GM12878 (cell line): ENCODE measurements around the gene N4BP2L2. TPM values are rescaled to one million over a fixed set of nuclear protein-coding genes. Genes with fewer than 3 reads are reported as not detected.
A peak's percentile ranks its signal among the peaks of the same experiment; 100 is the strongest.

Source experiments
- ATAC-seq: fragments of 200-7000 bp; cut with Tn5 transposase; 3 replicates; pipeline ENCODE4 v1.9.1; 2020; ENCODE audit warnings: mild to moderate bottlenecking, moderate library complexity
- BruUV-seq: library from RNA; stranded (reverse); fragments of 400-500 nt; replicated peaks from 2 replicates; lab custom pipeline; 2021; lab: Mats Ljungman, UMichigan
- CTCF ChIA-PET: fragments of 300-600 bp; sonication (Branson Sonifier 250); formaldehyde crosslinking; extraction: SDS; loops from one replicate; lab custom pipeline; 2021; ENCODE audit warnings: inconsistent platforms; lab: Yijun Ruan, JAX
- POLR2A ChIA-PET: fragments of 350-600 bp; formaldehyde crosslinking; extraction: SDS; loops from one replicate; lab custom pipeline; 2021; ENCODE audit warnings: inconsistent platforms; lab: Charles Lee
- RAD21 ChIA-PET: fragments of 300-600 bp; sonication (Branson Sonifier 250); formaldehyde crosslinking; loops from one replicate; lab custom pipeline; 2023; ENCODE audit warnings: antibody characterized with exemption; ENCODE audit not compliant: unreplicated experiment; lab: Charles Lee
- SMC1A ChIA-PET: fragments of 300-600 bp; sonication (Branson Sonifier 250); formaldehyde crosslinking; loops from one replicate; lab custom pipeline; 2023; ENCODE audit not compliant: unreplicated experiment, uncharacterized antibody; lab: Charles Lee
- DNase-seq: peaks from one replicate; pipeline ENCODE4 v3.0.0-alpha.2; 2011; ENCODE audit warnings: low read depth, low spot score
- FAIRE-seq: peaks from 3 replicates; lab custom pipeline; 2011; peaks lifted over from hg19 to GRCh38; lab: Jason Lieb, UNC
- H2AFZ ChIP-seq: 2 replicates; pipeline ENCODE4 v1.6.0; 2011; ENCODE audit warnings: low read depth, low read length, control low read depth; ENCODE audit not compliant: control insufficient read depth
- H3K27ac ChIP-seq: 2 replicates; pipeline ENCODE4 v1.5.1; 2011; ENCODE audit warnings: control low read depth; ENCODE audit not compliant: control insufficient read depth, insufficient read depth
- H3K27me3 ChIP-seq, 2 experiments: replicated peaks in 1 of 2; 2 replicates each; pipeline versions ENCODE4 v1.6.0 to v1.6.1; 2011; ENCODE audit warnings: low read length in 1 of 2; ENCODE audit not compliant: control insufficient read depth in 2 of 2, insufficient read depth in 2 of 2
- H3K36me3 ChIP-seq, 2 experiments: 2 replicates each; pipeline ENCODE4 v1.5.1; 2011; ENCODE audit warnings: low read length in 1 of 2; ENCODE audit not compliant: control insufficient read depth in 2 of 2, insufficient read depth in 2 of 2
- H3K4me1 ChIP-seq: 2 replicates; pipeline ENCODE4 v1.6.1; 2011; ENCODE audit warnings: mild to moderate bottlenecking, low read length, moderate library complexity, mixed read lengths; ENCODE audit not compliant: control insufficient read depth, insufficient read depth
- H3K4me2 ChIP-seq: 2 replicates; pipeline ENCODE4 v1.6.0; 2011; ENCODE audit warnings: control low read depth; ENCODE audit not compliant: control insufficient read depth, insufficient read depth
- H3K4me3 ChIP-seq: fragments of 200-600 bp; sonication (generic); 2 replicates; pipeline ENCODE4 v1.5.1; 2016
- H3K79me2 ChIP-seq: 2 replicates; pipeline ENCODE4 v1.6.0; 2011; ENCODE audit warnings: low read length; ENCODE audit not compliant: control insufficient read depth, insufficient read depth
- H3K9ac ChIP-seq: 2 replicates; pipeline ENCODE4 v1.8.0; 2011; ENCODE audit warnings: low read length, control low read depth, mixed read lengths; ENCODE audit not compliant: control insufficient read depth, insufficient read depth
- H3K9me3 ChIP-seq: replicated peaks from 3 replicates; pipeline ENCODE4 v1.5.1; 2011; ENCODE audit warnings: mild to moderate bottlenecking, low read length; ENCODE audit not compliant: control insufficient read depth, insufficient read depth
- H4K20me1 ChIP-seq: 2 replicates; pipeline ENCODE4 v1.6.0; 2011; ENCODE audit not compliant: control insufficient read depth, insufficient read depth
- ATF7 ChIP-seq: fragments of 450-650 bp; IDR thresholded peaks from 2 replicates; pipeline ENCODE4 v1.6.1; 2016; ENCODE audit warnings: low read depth, mild to moderate bottlenecking
- CTCF ChIP-seq, 3 experiments: IDR thresholded peaks in 2 of 3; conservative IDR thresholded peaks in 1 of 3; 2 replicates each; pipeline ENCODE4 v1.5.1; 2011; ENCODE audit warnings: low read depth in 3 of 3, low read length in 3 of 3, mild to moderate bottlenecking in 3 of 3, control low read depth in 2 of 3, moderate library complexity in 2 of 3, inconsistent platforms in 1 of 3, mixed read lengths in 1 of 3; ENCODE audit not compliant: control insufficient read depth in 2 of 3, insufficient read depth in 1 of 3; ENCODE audit errors: extremely low read depth in 1 of 3
- PAX8 ChIP-seq: fragments of 450-650 bp; IDR thresholded peaks from 2 replicates; pipeline ENCODE4 v1.6.1; 2017; ENCODE audit warnings: mild to moderate bottlenecking, moderate library complexity
- RAD21 ChIP-seq: IDR thresholded peaks from 2 replicates; pipeline ENCODE4 v1.6.1; 2011; ENCODE audit warnings: mild to moderate bottlenecking, low read depth, low read length, moderate library complexity; ENCODE audit not compliant: insufficient read depth
- SKIL ChIP-seq: fragments of 450-650 bp; IDR thresholded peaks from 2 replicates; pipeline ENCODE4 v1.6.1; 2017; ENCODE audit warnings: mild to moderate bottlenecking, low read depth, inconsistent platforms; ENCODE audit not compliant: poor library complexity, severe bottlenecking
- SMC3 ChIP-seq: IDR thresholded peaks from 2 replicates; pipeline ENCODE4 v1.6.1; 2011; ENCODE audit warnings: low read length, improper control_type of control experiment, borderline replicate concordance
- SREBF1 ChIP-seq: IDR thresholded peaks from 2 replicates; pipeline ENCODE4 v1.6.1; 2012; ENCODE audit warnings: mild to moderate bottlenecking, low read length
- SUPT20H ChIP-seq: IDR thresholded peaks from 2 replicates; pipeline ENCODE4 v1.6.1; 2011; ENCODE audit warnings: low read depth, mild to moderate bottlenecking, low read length, moderate library complexity, borderline replicate concordance; ENCODE audit not compliant: control insufficient read depth
- ZNF217 ChIP-seq: fragments of 450-650 bp; IDR thresholded peaks from 2 replicates; pipeline ENCODE4 v1.6.1; 2017; ENCODE audit warnings: antibody characterized with exemption, mild to moderate bottlenecking
- ZSCAN29 ChIP-seq: fragments of 450-650 bp; IDR thresholded peaks from 2 replicates; pipeline ENCODE4 v1.6.1; 2017; ENCODE audit warnings: mild to moderate bottlenecking, moderate library complexity
- WGBS: methylation state at CpG from one replicate; pipeline ENCODE4 v1.1.6; 2016; ENCODE audit warnings: low lambda C conversion rate; ENCODE audit not compliant: insufficient replicate concordance, insufficient coverage; ENCODE audit errors: missing lambda C conversion rate; 5-methylcytosine and 5-hydroxymethylcytosine counted together
- in situ Hi-C: fragments of 300-500 bp; cut with MboI; formaldehyde crosslinking; loops from 9 replicates; pipeline ENCODE4 v1.14.3; 2018; ENCODE audit warnings: mixed read lengths
- intact Hi-C: fragments of 100-400 bp; cut with micrococcal nuclease; formaldehyde crosslinking; loops from one replicate; pipeline ENCODE4 v1.14.2; 2022; ENCODE audit not compliant: unreplicated experiment
- polyA plus RNA-seq, 11 experiments: library from polyadenylated mRNA; depleted of rRNA in 4 of 11; unstranded in 6 of 11; stranded (reverse) in 5 of 11; fragments of >200 nt; fragmentation: Nextera tagmentation in 4 of 11; fragmentation: Illumina TruSeq in 1 of 11; extraction: Ambion mirVana in 4 of 11; extraction: Trizol in 1 of 11; gene quantifications; 1 replicate in 1 of 11; 2 replicates in 10 of 11; pipeline versions ENCODE4 v1.2.1 to v1.2.3, GENCODE V29; 2011 to 2016; ENCODE audit warnings: inconsistent platforms in 2 of 11, missing spikeins in 2 of 11, low read depth in 1 of 11
- total RNA-seq, 4 experiments: library from RNA; depleted of rRNA in 3 of 4; stranded (reverse); fragments of >200 nt in 3 of 4; fragmentation: Illumina TruSeq in 1 of 4; extraction: Trizol in 1 of 4; gene quantifications; 2 replicates each; pipeline versions ENCODE4 v1.2.1 to v1.2.3, GENCODE V29; 2013 to 2021

N4BP2L2 gene
- total and polyA plus RNA-seq, 10 of the 15 experiments (the other 5 are each of a cell fraction or from before 2014, with no cell fraction given) = 41.7 to 87.1 (median 61.2) TPM

DNA sequence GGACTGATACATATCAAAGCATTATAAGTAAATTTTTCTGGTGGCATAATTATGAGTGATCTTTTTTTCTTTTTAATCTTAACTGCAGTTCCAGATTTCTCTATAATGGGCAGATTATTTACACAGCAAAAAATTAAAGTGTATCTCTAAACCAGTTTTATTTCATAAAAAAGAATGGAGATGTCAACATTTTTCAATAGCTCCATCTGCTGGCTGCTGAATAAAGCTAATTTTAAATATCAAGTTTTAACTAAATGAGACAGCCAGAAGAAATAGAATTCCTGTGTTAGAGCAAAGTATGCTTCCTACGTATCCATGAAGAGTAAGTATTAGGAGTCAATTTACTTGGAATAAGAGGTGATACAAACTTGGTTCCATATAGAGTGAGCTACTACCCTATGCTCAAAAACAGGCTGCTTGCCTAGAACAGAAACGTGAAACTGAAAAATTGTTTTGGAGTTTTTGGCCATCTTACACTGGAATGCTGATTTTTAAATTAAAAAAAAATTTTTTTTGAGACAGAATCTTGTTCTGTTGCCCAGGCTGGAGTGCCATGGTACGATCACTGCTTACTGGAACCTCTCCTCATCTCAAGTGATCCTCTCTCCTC is 42.7 kb upstream of the N4BP2L2 start:
- Histone ChIP-seq H3K27ac (no peak overlapping the region), H3K9ac (no peak overlapping the region), H3K4me3 (no peak overlapping the region), H3K36me3 (no peaks in the 10 kb centered on the region), H4K20me1 (no peaks in the 10 kb centered on the region), H3K9me3 (peaks cover 3% of the 10 kb centered on the region; the same call in 2 of the 3 replicates), H3K4me2 (no peak overlapping the region), H3K79me2 (no peaks in the 10 kb centered on the region), H3K4me1 (peaks cover 4% of the 10 kb centered on the region; the same call in 1 of the 2 replicates), H3K27me3 (no peaks in the 10 kb centered on the region), H2AFZ (no peak overlapping the region)
- 42% methylated on average over 3 of the region's 3 CpGs for WGBS
- in situ Hi-C loops (loop anchor here (10.0 to 25.0 kb wide), 2 partner anchors 964 to 1131 kb away; no protein-coding TSS in a partner anchor), intact Hi-C loops (loop anchor here (1.0 to 10.0 kb wide), 5 partner anchors 114 to 559 kb away; no protein-coding TSS in a partner anchor)
- DNase-seq = no peak
- TF ChIP-seq SKIL (no peak), CTCF (IDR thresholded peaks at IDR 0.05 in 2 of 3, conservative IDR thresholded peaks at IDR 0.05 in 1 of 3; ENCODE audit: control insufficient read depth in 2 of 3, extremely low read depth in 1 of 3, insufficient read depth in 1 of 3, low read depth in 3 of 3, low read length in 3 of 3) (peak; percentile 40 to 63 (median 46); a peak in 5 of 6 replicates), ZSCAN29 (no peak), SREBF1 (no peak), ATF7 (no peak), PAX8 (no peak), RAD21 (peak; percentile 60), SMC3 (peak; percentile 64; the same call in 1 of the 2 replicates), ZNF217 (no peak), SUPT20H (no peak)
- CTCF ChIA-PET = interaction anchor here (0.6 to 4.6 kb wide), 70 partner anchors 9 to 1143 kb away, joined by 3 to 51 read pairs (median 4); partner anchors contain the start of gene N4BP2L2
- SMC1A ChIA-PET = interaction anchor here (0.6 to 4.5 kb wide), 44 partner anchors 9 to 678 kb away, joined by 3 to 22 read pairs (median 4); partner anchors contain the start of genes BRCA2, N4BP2L2 and ZAR1L
- peak; percentile 23 for FAIRE-seq
- POLR2A ChIA-PET = interaction anchor here (0.6 kb wide), 1 partner anchor 34 kb away, joined by 3 read pairs; no protein-coding TSS in a partner anchor
- ATAC-seq = no peak
- RAD21 ChIA-PET = interaction anchor here (0.6 to 3.6 kb wide), 21 partner anchors 9 to 962 kb away, joined by 3 to 34 read pairs (median 4); partner anchors contain the start of genes BRCA2 and ZAR1L
- no TSS peak for BruUV-seq
